RWPE1 (cell line): ENCODE results near the gene KAZN.

Experiments used
- CTCF ChIA-PET: fragments of 350-600 bp; sonication (Branson Sonifier 250); formaldehyde crosslinking; extraction: SDS; loops from one replicate; lab custom pipeline; 2021; lab: Yijun Ruan, JAX
- POLR2A ChIA-PET: fragments of 400-600 bp; formaldehyde crosslinking; extraction: SDS; loops from one replicate; lab custom pipeline; 2020; ENCODE audit warnings: antibody characterized with exemption; ENCODE audit not compliant: low non-redundant PET; lab: Yijun Ruan, JAX
- DNase-seq: peaks from one replicate; pipeline ENCODE4 v3.0.0; 2012; ENCODE audit warnings: low spot score
- H3K27ac ChIP-seq: fragments of 450-650 bp; 2 replicates; pipeline ENCODE4 v1.5.1; 2017
- CTCF ChIP-seq: fragments of 450-650 bp; conservative IDR thresholded peaks from 2 replicates; pipeline ENCODE4 v1.5.1; 2017; ENCODE audit warnings: low read depth, mild to moderate bottlenecking

Gene KAZN

GRCh38 chr1:14782741-14783591 is 184.5 kb downstream of the KAZN start:
- POLR2A ChIA-PET, result no interaction called here
- no peak for TF ChIP-seq CTCF
- no peak overlapping the region for H3K27ac ChIP-seq
- CTCF ChIA-PET, result interaction anchor here (1.0 kb wide), 1 partner anchor 14 kb away, joined by 3 read pairs; no protein-coding TSS in a partner anchor
- DNase-seq, result no peak

- no peak for TF ChIP-seq CTCF
- H3K27ac ChIP-seq, result no peak overlapping the region
- CTCF ChIA-PET, result no interaction called here
Observed at GRCh38 chr1:14783592-14783886, 185.1 kb downstream of the KAZN start.

GRCh38 chr1:14784790-14785773 is 186.6 kb downstream of the KAZN start:
- no peak for DNase-seq
- H3K27ac ChIP-seq, result no peak overlapping the region
- no peak for TF ChIP-seq CTCF
- POLR2A ChIA-PET, result no interaction called here
- CTCF ChIA-PET, result interaction anchor here (0.6 kb wide), 1 partner anchor 909 kb away, joined by 3 read pairs; no protein-coding TSS in a partner anchor

More at GRCh38 chr1:14783592-14783886, 185.1 kb downstream of the KAZN start:
- no peak for DNase-seq
- POLR2A ChIA-PET, result no interaction called here

GRCh38 chr1:14786109-14786675 is 187.7 kb downstream of the KAZN start:
- H3K27ac ChIP-seq, result no peak overlapping the region
- DNase-seq, result no peak
- no peak for TF ChIP-seq CTCF
- ChIA-PET CTCF (interaction anchor here (0.6 kb wide), 1 partner anchor 535 kb away, joined by 4 read pairs; no protein-coding TSS in a partner anchor), POLR2A (no interaction called here)

- POLR2A ChIA-PET, result no interaction called here
- DNase-seq, result no peak
- TF ChIP-seq CTCF, result no peak
- H3K27ac ChIP-seq, result no peak overlapping the region
- CTCF ChIA-PET, result interaction anchor here (0.6 to 0.8 kb wide), 2 partner anchors 23 to 534 kb away, joined by 3 to 4 read pairs; no protein-coding TSS in a partner anchor
Observed at GRCh38 chr1:14786681-14787080, 188.2 kb downstream of the KAZN start.

- peak; percentile 70 for DNase-seq
- POLR2A ChIA-PET, result no interaction called here
- H3K27ac ChIP-seq, result no peak overlapping the region
- CTCF ChIA-PET, result interaction anchor here (0.6 to 0.9 kb wide), 2 partner anchors 62 to 805 kb away, joined by 3 read pairs; no protein-coding TSS in a partner anchor
- no peak for TF ChIP-seq CTCF
Observed at GRCh38 chr1:14787604-14788003, 189.1 kb downstream of the KAZN start.
